Gastrocnemius medialis (tissue), 4 donors: ENCODE measurements around the gene C6orf89. TPM values are rescaled to one million over a fixed set of nuclear protein-coding genes. Genes with fewer than 3 reads are reported as not detected.

Experiments
- ATAC-seq, 2 donors: fragments of 150-250 bp; one replicate each; pipeline ENCODE4 v1.9.1; 2016
- DNase-seq, 2 donors: peaks; one replicate each; pipeline ENCODE4 v3.0.0-alpha.2; 2019
- H3K27ac ChIP-seq, 4 donors: fragments of 200-600 bp; sonication (generic); 1 replicate in 1 of 4; 2 replicates in 3 of 4; pipeline ENCODE4 v1.5.1; 2016 to 2018; ENCODE audit warnings: mild to moderate bottlenecking in 2 of 4, moderate library complexity in 1 of 4
- H3K27me3 ChIP-seq, 3 donors: fragments of 200-600 bp; sonication (generic) in 2 of 3; 1 replicate in 1 of 3; 2 replicates in 2 of 3; pipeline versions ENCODE4 v1.5.1 to v1.6.0; 2016 to 2019; ENCODE audit warnings: mild to moderate bottlenecking in 1 of 3, moderate library complexity in 1 of 3
- H3K36me3 ChIP-seq, 2 donors: fragments of 200-600 bp; sonication (generic) in 1 of 2; one replicate each; pipeline ENCODE4 v1.5.1; 2017 to 2018
- H3K4me1 ChIP-seq, 2 donors: fragments of 200-600 bp; sonication (generic) in 1 of 2; one replicate each; pipeline ENCODE4 v1.5.1; 2016 to 2017; ENCODE audit warnings: mild to moderate bottlenecking in 2 of 2
- H3K4me3 ChIP-seq, 4 donors: fragments of 200-600 bp; sonication (generic) in 3 of 4; 1 replicate in 1 of 4; 2 replicates in 3 of 4; pipeline ENCODE4 v1.5.1; 2016 to 2019; ENCODE audit warnings: mild to moderate bottlenecking in 2 of 4
- H3K9me3 ChIP-seq, 3 donors: fragments of 200-600 bp; sonication (generic) in 2 of 3; 1 replicate in 1 of 3; 2 replicates in 2 of 3; pipeline ENCODE4 v1.5.1; 2016 to 2019
- CTCF ChIP-seq, 5 experiments: fragments of 450-650 bp in 3 of 5; fragments of 200-600 bp in 2 of 5; sonication (generic) in 2 of 5; IDR thresholded peaks in 4 of 5; conservative IDR thresholded peaks in 1 of 5; 1 replicate in 4 of 5; 2 replicates in 1 of 5; pipeline ENCODE4 v1.5.1; 2016 to 2019; ENCODE audit warnings: antibody characterized with exemption in 5 of 5, mild to moderate bottlenecking in 3 of 5, moderate library complexity in 3 of 5
- POLR2A ChIP-seq, 2 donors: fragments of 450-650 bp; IDR thresholded peaks; one replicate each; pipeline ENCODE4 v1.6.1; 2017; ENCODE audit warnings: antibody characterized with exemption in 2 of 2, mild to moderate bottlenecking in 2 of 2, moderate library complexity in 2 of 2
- in situ Hi-C, 4 donors: fragments of 200-750 bp; cut with MboI; loops; one replicate each; pipeline versions ENCODE4 v1.15.0 to v1.8.0; 2017; ENCODE audit warnings: low sequenced_read_pairs in 4 of 4
- intact Hi-C: fragments of 100-400 bp; cut with DNase I; formaldehyde crosslinking; loops from one replicate; pipeline ENCODE4 v1.15.1; 2023; ENCODE audit warnings: low total_unique reads
- total RNA-seq, 4 donors: library from RNA; depleted of rRNA; stranded (reverse); fragments of >200 nt; gene quantifications; one replicate each; pipeline versions ENCODE4 v1.1.0 to v1.2.3, GENCODE V29; 2016

C6orf89 gene
- total RNA-seq, 4 donors from 2014 or later: 30.8 to 53.2 (median 38.8) TPM

GRCh38 chr6:36862164-36862847, 23.4 kb upstream of the C6orf89 start:
- ATAC-seq (no peak), DNase-seq (no peak)
- Histone ChIP-seq H3K27me3 (no peaks in the 10 kb centered on the region), H3K4me1 (no peaks in the 10 kb centered on the region), H3K36me3 (no peaks in the 10 kb centered on the region), H3K9me3 (no peaks in the 10 kb centered on the region), H3K27ac (no peak overlapping the region), H3K4me3 (no peak overlapping the region)
- TF ChIP-seq CTCF (IDR thresholded peaks at IDR 0.05 in 4 of 5, conservative IDR thresholded peaks at IDR 0.05 in 1 of 5) (no peak), POLR2A (IDR thresholded peaks at IDR 0.05) (no peak)
- intact Hi-C loops: no loop called here
- in situ Hi-C loops: loop anchor here in 1 of 4 donors (25.0 kb wide), 1 partner anchor 250 kb away; no protein-coding TSS in a partner anchor

- TF ChIP-seq POLR2A (IDR thresholded peaks at IDR 0.05) (no peak), CTCF (IDR thresholded peaks at IDR 0.05 in 4 of 5, conservative IDR thresholded peaks at IDR 0.05 in 1 of 5) (no peak)
- H3K9me3 ChIP-seq: no peaks in the 10 kb centered on the region
- no peak overlapping the region for H3K4me3 ChIP-seq
- DNase-seq (no peak), ATAC-seq (no peak)
- H3K4me1 ChIP-seq: no peaks in the 10 kb centered on the region
- H3K27ac ChIP-seq: no peak overlapping the region
- intact Hi-C loops: no loop called here
- in situ Hi-C loops: loop anchor here in 1 of 4 donors (25.0 kb wide), 1 partner anchor 251 kb away; no protein-coding TSS in a partner anchor
- H3K36me3 ChIP-seq: no peaks in the 10 kb centered on the region
- no peaks in the 10 kb centered on the region for H3K27me3 ChIP-seq
Measured at GRCh38 chr6:36862848-36863382, 22.8 kb upstream of the C6orf89 start.

GRCh38 chr6:36863670-36864540, 21.8 kb upstream of the C6orf89 start:
- in situ Hi-C loops: loop anchor here in 1 of 4 donors (25.0 kb wide), 1 partner anchor 252 kb away; no protein-coding TSS in a partner anchor
- Histone ChIP-seq H3K27me3 (no peaks in the 10 kb centered on the region), H3K9me3 (no peaks in the 10 kb centered on the region), H3K36me3 (no peaks in the 10 kb centered on the region), H3K27ac (no peak overlapping the region), H3K4me3 (no peak overlapping the region), H3K4me1 (no peaks in the 10 kb centered on the region)
- no peak for TF ChIP-seq POLR2A (IDR thresholded peaks at IDR 0.05)
- no peak for TF ChIP-seq CTCF (IDR thresholded peaks at IDR 0.05 in 4 of 5, conservative IDR thresholded peaks at IDR 0.05 in 1 of 5)
- intact Hi-C loops: no loop called here
- no peak for DNase-seq
- ATAC-seq: no peak

- TF ChIP-seq POLR2A (IDR thresholded peaks at IDR 0.05): no peak
- no peak for TF ChIP-seq CTCF (IDR thresholded peaks at IDR 0.05 in 4 of 5, conservative IDR thresholded peaks at IDR 0.05 in 1 of 5)
- intact Hi-C loops: no loop called here
- Histone ChIP-seq H3K27me3 (no peaks in the 10 kb centered on the region), H3K4me3 (no peak overlapping the region), H3K36me3 (no peaks in the 10 kb centered on the region), H3K4me1 (no peaks in the 10 kb centered on the region), H3K27ac (no peak overlapping the region), H3K9me3 (no peaks in the 10 kb centered on the region)
- no peak for DNase-seq
- ATAC-seq: no peak
- in situ Hi-C loops: loop anchor here in 1 of 4 donors (25.0 kb wide), 1 partner anchor 254 kb away; no protein-coding TSS in a partner anchor
Measured at GRCh38 chr6:36865835-36866234, 19.9 kb upstream of the C6orf89 start.
